Measurements from ENCODE around the gene EFCAB12. TPM values are rescaled to one million over a fixed set of nuclear protein-coding genes. Genes with fewer than 3 reads are reported as not detected.

EFCAB12 gene
- total RNA-seq, result under 1 TPM; 0.33 to 0.73 TPM
- 1.4 TPM for polyA plus RNA-seq (2013, experiment 1 of 2)
- 0.70 TPM for polyA plus RNA-seq (2013, experiment 2 of 2)
- long read RNA-seq, experiment 1, result 0 reads
- long read RNA-seq, experiment 2, partial matches to known transcripts, result 0 of 2 reads
- long read RNA-seq, experiment 2, other reads (novel, unspliced or antisense), result 2 of 2 reads
- long read RNA-seq, experiment 3, partial matches to known transcripts, result 0 of 2 reads
- long read RNA-seq, experiment 3, other reads (novel, unspliced or antisense), result 2 of 2 reads
- long read RNA-seq, experiment 4, result 0 reads

GRCh38 chr3:129428376-129429079, at the start of gene EFCAB12:
EFCAB12 (minus strand) TSS chr3:129428636; CDS start chr3:129428488, 148 bp downstream.
- peak within 1 kb of the TSS; percentile 71 for H3K4me3 Mint-ChIP-seq
- peaks cover 43% of the 10 kb centered on the region for H3K4me1 Mint-ChIP-seq
- peaks cover 18% of the 10 kb centered on the region for H3K27me3 Mint-ChIP-seq (ENCODE audit: insufficient read depth)
- no peaks in the 10 kb centered on the region for H3K9me3 Mint-ChIP-seq
- peak within 1 kb of the TSS; percentile 85 for H3K4me3 ChIP-seq (ENCODE audit: low read length)
- TF ChIP-seq, protein P1, sequence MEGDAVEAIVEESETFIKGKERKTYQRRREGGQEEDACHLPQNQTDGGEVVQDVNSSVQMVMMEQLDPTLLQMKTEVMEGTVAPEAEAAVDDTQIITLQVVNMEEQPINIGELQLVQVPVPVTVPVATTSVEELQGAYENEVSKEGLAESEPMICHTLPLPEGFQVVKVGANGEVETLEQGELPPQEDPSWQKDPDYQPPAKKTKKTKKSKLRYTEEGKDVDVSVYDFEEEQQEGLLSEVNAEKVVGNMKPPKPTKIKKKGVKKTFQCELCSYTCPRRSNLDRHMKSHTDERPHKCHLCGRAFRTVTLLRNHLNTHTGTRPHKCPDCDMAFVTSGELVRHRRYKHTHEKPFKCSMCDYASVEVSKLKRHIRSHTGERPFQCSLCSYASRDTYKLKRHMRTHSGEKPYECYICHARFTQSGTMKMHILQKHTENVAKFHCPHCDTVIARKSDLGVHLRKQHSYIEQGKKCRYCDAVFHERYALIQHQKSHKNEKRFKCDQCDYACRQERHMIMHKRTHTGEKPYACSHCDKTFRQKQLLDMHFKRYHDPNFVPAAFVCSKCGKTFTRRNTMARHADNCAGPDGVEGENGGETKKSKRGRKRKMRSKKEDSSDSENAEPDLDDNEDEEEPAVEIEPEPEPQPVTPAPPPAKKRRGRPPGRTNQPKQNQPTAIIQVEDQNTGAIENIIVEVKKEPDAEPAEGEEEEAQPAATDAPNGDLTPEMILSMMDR (conservative IDR thresholded peaks at IDR 0.05), result no peak
- H3K9ac ChIP-seq (ENCODE audit: extremely low read depth, low read length, poor library complexity, severe bottlenecking), result no peak within 1 kb of the TSS
- 6 to 11% methylated on average over 29 to 42 of the region's 42 CpGs for WGBS, 2 experiments (ENCODE audit: insufficient coverage in 1 of 2, insufficient read length in 1 of 2)
- peak within 1 kb of the TSS; percentile 87 for H3K27ac Mint-ChIP-seq
- peaks cover 34% of the 10 kb centered on the region for H3K36me3 ChIP-seq (ENCODE audit: control insufficient read depth, insufficient read depth, low read length)
- peaks cover 12% of the 10 kb centered on the region for H3K27me3 ChIP-seq (ENCODE audit: control insufficient read depth, insufficient read depth, low read length, poor library complexity, severe bottlenecking)
- H3K27ac ChIP-seq (ENCODE audit: low read depth, low read length), result peak within 1 kb of the TSS; percentile 59
- peak; percentile 98 for DNase-seq
- peaks cover 3% of the 10 kb centered on the region for H3K4me1 ChIP-seq (ENCODE audit: control insufficient read depth, insufficient read depth, low read length)
- no peaks in the 10 kb centered on the region for H3K9me3 ChIP-seq (ENCODE audit: control insufficient read depth, low read length)
- H3K36me3 Mint-ChIP-seq (ENCODE audit: low read depth), result peaks cover 21% of the 10 kb centered on the region

DNA sequence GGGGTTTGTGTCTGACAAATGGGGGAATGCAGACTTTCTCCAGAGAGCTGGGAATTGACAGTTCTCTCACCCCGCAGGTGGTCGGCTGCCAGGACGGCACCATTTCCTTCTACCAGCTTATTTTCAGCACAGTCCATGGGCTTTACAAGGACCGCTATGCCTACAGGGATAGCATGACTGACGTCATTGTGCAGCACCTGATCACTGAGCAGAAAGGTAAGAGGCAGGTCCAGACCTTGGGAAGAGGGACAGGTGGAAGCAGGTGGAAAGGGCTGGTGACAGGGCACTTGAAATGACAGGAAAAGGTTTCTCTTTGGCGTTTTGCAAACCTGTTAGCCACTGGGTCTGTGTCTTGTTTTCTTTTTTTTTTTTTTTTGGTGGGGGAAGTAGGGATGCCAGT, 48.1 kb upstream of the EFCAB12 start:
- Mint-ChIP-seq H3K4me3 (no peak overlapping the region), H3K4me1 (no peaks in the 10 kb centered on the region), H3K27me3 (ENCODE audit: insufficient read depth) (no peaks in the 10 kb centered on the region), H3K9me3 (no peaks in the 10 kb centered on the region), H3K36me3 (ENCODE audit: low read depth) (peaks cover 49% of the 10 kb centered on the region), H3K27ac (no peak overlapping the region)
- Histone ChIP-seq H3K4me1 (ENCODE audit: control insufficient read depth, insufficient read depth, low read length) (no peaks in the 10 kb centered on the region), H3K9ac (ENCODE audit: extremely low read depth, low read length, poor library complexity, severe bottlenecking) (no peak overlapping the region), H3K27me3 (ENCODE audit: control insufficient read depth, insufficient read depth, low read length, poor library complexity, severe bottlenecking) (no peaks in the 10 kb centered on the region), H3K9me3 (ENCODE audit: control insufficient read depth, low read length) (no peaks in the 10 kb centered on the region), H3K4me3 (ENCODE audit: low read length) (no peak overlapping the region), H3K36me3 (ENCODE audit: control insufficient read depth, insufficient read depth, low read length) (peaks cover 31% of the 10 kb centered on the region), H3K27ac (ENCODE audit: low read depth, low read length) (no peak overlapping the region)
- TF ChIP-seq, protein P1 (conservative IDR thresholded peaks at IDR 0.05), result no peak
- DNase-seq, result no peak
- WGBS, 2 experiments (ENCODE audit: insufficient coverage in 1 of 2, insufficient read length in 1 of 2), result 91 to 93% methylated on average over 4 to 6 of the region's 6 CpGs

- Histone ChIP-seq H3K4me1 (ENCODE audit: control insufficient read depth, insufficient read depth, low read length) (no peaks in the 10 kb centered on the region), H3K9ac (ENCODE audit: extremely low read depth, low read length, poor library complexity, severe bottlenecking) (no peak overlapping the region), H3K27ac (ENCODE audit: low read depth, low read length) (no peak overlapping the region), H3K9me3 (ENCODE audit: control insufficient read depth, low read length) (no peaks in the 10 kb centered on the region), H3K36me3 (ENCODE audit: control insufficient read depth, insufficient read depth, low read length) (peaks cover 30% of the 10 kb centered on the region), H3K4me3 (ENCODE audit: low read length) (no peak overlapping the region), H3K27me3 (ENCODE audit: control insufficient read depth, insufficient read depth, low read length, poor library complexity, severe bottlenecking) (no peaks in the 10 kb centered on the region)
- Mint-ChIP-seq H3K9me3 (no peaks in the 10 kb centered on the region), H3K27me3 (ENCODE audit: insufficient read depth) (no peaks in the 10 kb centered on the region), H3K36me3 (ENCODE audit: low read depth) (peaks cover 49% of the 10 kb centered on the region), H3K4me1 (no peaks in the 10 kb centered on the region), H3K27ac (no peak overlapping the region), H3K4me3 (no peak overlapping the region)
- no peak for DNase-seq
- WGBS, 2 experiments (ENCODE audit: insufficient coverage in 1 of 2, insufficient read length in 1 of 2), result 94 to 99% methylated on average over 2 to 3 of the region's 3 CpGs
- TF ChIP-seq, protein P1 (conservative IDR thresholded peaks at IDR 0.05), result no peak
Observed at GRCh38 chr3:129475863-129476262, 47.4 kb upstream of the EFCAB12 start.
